Ishikawa (cell line): ENCODE results near the gene FAM78A.

Experiments used
- CEBPB ChIP-seq: IDR thresholded peaks from 2 replicates; pipeline ENCODE4 v1.6.1; 2012
- CREB1 ChIP-seq: IDR thresholded peaks from 2 replicates; pipeline ENCODE4 v1.6.1; 2012; ENCODE audit warnings: low read depth
- EGR1 ChIP-seq: IDR thresholded peaks from 2 replicates; pipeline ENCODE4 v1.6.1; 2012
- EP300 ChIP-seq: IDR thresholded peaks from 2 replicates; pipeline ENCODE4 v1.6.1; 2012; ENCODE audit warnings: borderline replicate concordance
- FOXM1 ChIP-seq: IDR thresholded peaks from 2 replicates; pipeline ENCODE4 v1.6.1; 2012; ENCODE audit warnings: low read depth, borderline replicate concordance
- MAX ChIP-seq: IDR thresholded peaks from 2 replicates; pipeline ENCODE4 v1.6.1; 2012
- NFIC ChIP-seq: IDR thresholded peaks from 2 replicates; pipeline ENCODE4 v1.6.1; 2012
- RAD21 ChIP-seq: IDR thresholded peaks from 2 replicates; pipeline ENCODE4 v1.6.1; 2012; ENCODE audit warnings: low read depth
- REST ChIP-seq: IDR thresholded peaks from 2 replicates; pipeline ENCODE4 v1.6.1; 2012; ENCODE audit warnings: low read depth, mild to moderate bottlenecking
- TAF1 ChIP-seq: IDR thresholded peaks from 2 replicates; pipeline ENCODE4 v1.6.1; 2012; ENCODE audit warnings: low read depth, mild to moderate bottlenecking
- TCF12 ChIP-seq: IDR thresholded peaks from 2 replicates; pipeline ENCODE4 v1.6.1; 2012; ENCODE audit warnings: low read depth
- TEAD4 ChIP-seq: IDR thresholded peaks from 2 replicates; pipeline ENCODE4 v1.6.1; 2012
- USF1 ChIP-seq: IDR thresholded peaks from 2 replicates; pipeline ENCODE4 v1.6.1; 2012
- YY1 ChIP-seq: IDR thresholded peaks from 2 replicates; pipeline ENCODE4 v1.6.1; 2012; ENCODE audit warnings: low read depth
- ZBTB7A ChIP-seq: IDR thresholded peaks from 2 replicates; pipeline ENCODE4 v1.6.1; 2012; ENCODE audit warnings: low read depth

The FAM78A gene

GRCh38 chr9:131271506-131271931 lies 4.8 kb downstream of the FAM78A start:
- TF ChIP-seq CEBPB = no peak
- TF ChIP-seq EP300 = no peak
- no peak for TF ChIP-seq USF1
- TF ChIP-seq REST = no peak
- TF ChIP-seq YY1 = no peak

- TF ChIP-seq YY1 = no peak
- TF ChIP-seq RAD21 = no peak
- TF ChIP-seq EGR1 = no peak
- TF ChIP-seq ZBTB7A = no peak
- TF ChIP-seq EP300 = no peak
- no peak for TF ChIP-seq TAF1
- no peak for TF ChIP-seq NFIC
- no peak for TF ChIP-seq USF1
- no peak for TF ChIP-seq CREB1
- no peak for TF ChIP-seq FOXM1
- no peak for TF ChIP-seq CEBPB
- TF ChIP-seq REST = no peak
- no peak for TF ChIP-seq TCF12
- TF ChIP-seq MAX = no peak
- TF ChIP-seq TEAD4 = no peak
These were observed 5.9 kb downstream of the FAM78A start for GRCh38 chr9:131270171-131271015.

- TF ChIP-seq CEBPB (no peak), TAF1 (no peak), EGR1 (no peak), MAX (no peak), CREB1 (no peak), RAD21 (no peak), EP300 (no peak), YY1 (no peak), ZBTB7A (no peak), REST (no peak), NFIC (no peak), TEAD4 (no peak), USF1 (no peak), TCF12 (no peak)
These were observed 9.8 kb downstream of the FAM78A start for GRCh38 chr9:131266266-131267229.
